Uterus (tissue), 4 donors: ENCODE measurements around the gene PSMC3. TPM values are rescaled to one million over a fixed set of nuclear protein-coding genes. Genes with fewer than 3 reads are reported as not detected.

Experiments used
- DNase-seq, 2 donors: peaks; one replicate each; pipeline ENCODE4 v3.0.0-alpha.2; 2019 to 2020
- H3K27ac ChIP-seq, 2 donors: fragments of 200-600 bp; sonication (generic); 1 replicate in 1 of 2; 2 replicates in 1 of 2; pipeline ENCODE4 v1.5.1; 2016 to 2018
- H3K27me3 ChIP-seq, 2 donors: fragments of 200-600 bp; sonication (generic); one replicate each; pipeline ENCODE4 v1.5.1; 2018 to 2019; ENCODE audit warnings: control low read depth in 1 of 2
- H3K36me3 ChIP-seq, 2 donors: fragments of 200-600 bp; sonication (generic); one replicate each; pipeline ENCODE4 v1.5.1; 2019; ENCODE audit warnings: control low read depth in 1 of 2
- H3K4me1 ChIP-seq, 2 donors: fragments of 200-600 bp; sonication (generic); one replicate each; pipeline ENCODE4 v1.5.1; 2018 to 2019; ENCODE audit warnings: control low read depth in 1 of 2
- H3K4me3 ChIP-seq, 2 donors: fragments of 200-600 bp; sonication (generic); 1 replicate in 1 of 2; 2 replicates in 1 of 2; pipeline ENCODE4 v1.5.1; 2018 to 2019; ENCODE audit warnings: mild to moderate bottlenecking in 1 of 2
- H3K9me3 ChIP-seq, 2 donors: fragments of 200-600 bp; sonication (generic); one replicate each; pipeline ENCODE4 v1.5.1; 2019; ENCODE audit warnings: control low read depth in 1 of 2
- POLR2A ChIP-seq, 2 donors: fragments of 450-650 bp; IDR thresholded peaks; one replicate each; pipeline ENCODE4 v1.6.1; 2016; ENCODE audit warnings: antibody characterized with exemption in 2 of 2, mild to moderate bottlenecking in 1 of 2, moderate library complexity in 1 of 2
- intact Hi-C: fragments of 100-400 bp; cut with DNase I; formaldehyde crosslinking; loops from one replicate; pipeline ENCODE4 v1.15.1; 2023; ENCODE audit warnings: low total_unique reads
- total RNA-seq, 4 donors: library from RNA; depleted of rRNA in 3 of 4; stranded (reverse); fragments of >200 nt in 3 of 4; gene quantifications; one replicate each; pipeline versions ENCODE4 v1.1.0 to v1.2.4, GENCODE V29; 2014 to 2023
- TF ChIP-seq, protein P1 (sequence below), 4 experiments: fragments of 200-600 bp in 2 of 4; fragments of 450-650 bp in 2 of 4; sonication (generic) in 2 of 4; IDR thresholded peaks; one replicate each; pipeline ENCODE4 v1.5.1; 2016 to 2019; ENCODE audit warnings: antibody characterized with exemption in 4 of 4, mild to moderate bottlenecking in 2 of 4, moderate library complexity in 1 of 4
- donor health status: DM: yes; HTN: yes; CAD: no.

Gene PSMC3
- total RNA-seq, 4 donors from 2014 or later, result 43.8 to 161 (median 96.2) TPM

DNA sequence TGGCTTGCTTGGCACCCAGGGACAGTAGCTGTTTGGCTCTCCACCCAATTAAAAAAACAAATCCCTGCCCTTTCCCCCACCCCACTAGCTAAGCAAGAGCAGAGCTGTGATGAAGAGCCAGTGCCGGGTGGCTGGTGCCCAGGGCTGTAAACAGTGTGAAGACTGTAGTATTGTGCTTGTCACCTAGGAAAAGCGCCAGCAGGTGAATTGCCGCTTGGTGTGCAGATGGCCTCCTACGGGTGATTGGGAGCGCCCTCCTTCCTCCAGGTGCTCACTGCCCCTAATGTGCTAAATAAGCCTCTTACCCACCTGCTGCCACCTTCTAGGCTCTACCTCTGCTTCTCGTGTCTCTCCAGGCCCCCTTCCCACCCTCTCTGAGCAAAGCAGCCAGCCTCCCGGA is 41.1 kb upstream of the PSMC3 start:
- H3K9me3 ChIP-seq, result no peaks in the 10 kb centered on the region
- H3K4me3 ChIP-seq, result no peak overlapping the region
- no peak for DNase-seq
- H3K27ac ChIP-seq, result peak overlapping the region; percentile 63 to 67
- H3K36me3 ChIP-seq, result no peaks in the 10 kb centered on the region
- peaks cover 0 to 8% of the 10 kb centered on the region in 2 donors for H3K4me1 ChIP-seq
- TF ChIP-seq, protein P1, sequence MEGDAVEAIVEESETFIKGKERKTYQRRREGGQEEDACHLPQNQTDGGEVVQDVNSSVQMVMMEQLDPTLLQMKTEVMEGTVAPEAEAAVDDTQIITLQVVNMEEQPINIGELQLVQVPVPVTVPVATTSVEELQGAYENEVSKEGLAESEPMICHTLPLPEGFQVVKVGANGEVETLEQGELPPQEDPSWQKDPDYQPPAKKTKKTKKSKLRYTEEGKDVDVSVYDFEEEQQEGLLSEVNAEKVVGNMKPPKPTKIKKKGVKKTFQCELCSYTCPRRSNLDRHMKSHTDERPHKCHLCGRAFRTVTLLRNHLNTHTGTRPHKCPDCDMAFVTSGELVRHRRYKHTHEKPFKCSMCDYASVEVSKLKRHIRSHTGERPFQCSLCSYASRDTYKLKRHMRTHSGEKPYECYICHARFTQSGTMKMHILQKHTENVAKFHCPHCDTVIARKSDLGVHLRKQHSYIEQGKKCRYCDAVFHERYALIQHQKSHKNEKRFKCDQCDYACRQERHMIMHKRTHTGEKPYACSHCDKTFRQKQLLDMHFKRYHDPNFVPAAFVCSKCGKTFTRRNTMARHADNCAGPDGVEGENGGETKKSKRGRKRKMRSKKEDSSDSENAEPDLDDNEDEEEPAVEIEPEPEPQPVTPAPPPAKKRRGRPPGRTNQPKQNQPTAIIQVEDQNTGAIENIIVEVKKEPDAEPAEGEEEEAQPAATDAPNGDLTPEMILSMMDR (IDR thresholded peaks at IDR 0.05), result no peak
- no peak for TF ChIP-seq POLR2A (IDR thresholded peaks at IDR 0.05)
- no peaks in the 10 kb centered on the region for H3K27me3 ChIP-seq
- intact Hi-C loops, result no loop called here

- H3K27ac ChIP-seq, result peak overlapping the region; percentile 63 to 67
- H3K4me1 ChIP-seq, result peaks cover 0 to 8% of the 10 kb centered on the region in 2 donors
- H3K4me3 ChIP-seq, result no peak overlapping the region
- intact Hi-C loops, result no loop called here
- H3K27me3 ChIP-seq, result no peaks in the 10 kb centered on the region
- H3K9me3 ChIP-seq, result no peaks in the 10 kb centered on the region
- no peaks in the 10 kb centered on the region for H3K36me3 ChIP-seq
- TF ChIP-seq, protein P1 (IDR thresholded peaks at IDR 0.05), result no peak
- TF ChIP-seq POLR2A (IDR thresholded peaks at IDR 0.05), result no peak
- DNase-seq, result peak in 1 of 2 donors; percentile 36
Observed at GRCh38 chr11:47466701-47467250, 40.5 kb upstream of the PSMC3 start.

DNA sequence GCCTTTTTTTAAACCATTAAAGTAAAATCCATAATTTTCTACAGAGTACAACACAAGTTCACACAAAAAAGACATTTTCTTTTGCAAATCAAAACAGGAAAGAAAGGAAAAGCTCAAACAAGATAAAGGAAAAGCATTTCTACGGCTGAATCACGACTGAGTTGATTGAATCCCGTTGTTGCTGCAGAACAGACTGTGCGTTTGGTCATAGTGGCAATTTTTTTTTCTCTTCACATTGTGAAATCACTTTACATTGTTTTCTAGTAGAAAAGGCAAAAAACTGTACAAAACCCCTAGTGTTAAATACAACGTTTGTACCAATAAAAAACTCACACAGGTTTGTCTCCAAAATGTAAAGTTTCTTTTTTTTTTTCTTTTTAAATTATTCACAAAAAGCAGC is 40.0 kb upstream of the PSMC3 start:
- Histone ChIP-seq H3K4me1 (peaks cover 0 to 8% of the 10 kb centered on the region in 2 donors), H3K4me3 (no peak overlapping the region), H3K27ac (peak overlapping the region; percentile 63 to 67), H3K27me3 (no peaks in the 10 kb centered on the region), H3K36me3 (no peaks in the 10 kb centered on the region), H3K9me3 (no peaks in the 10 kb centered on the region)
- TF ChIP-seq POLR2A (IDR thresholded peaks at IDR 0.05), result no peak
- TF ChIP-seq, protein P1 (IDR thresholded peaks at IDR 0.05), result no peak
- no peak for DNase-seq
- intact Hi-C loops, result no loop called here

DNA sequence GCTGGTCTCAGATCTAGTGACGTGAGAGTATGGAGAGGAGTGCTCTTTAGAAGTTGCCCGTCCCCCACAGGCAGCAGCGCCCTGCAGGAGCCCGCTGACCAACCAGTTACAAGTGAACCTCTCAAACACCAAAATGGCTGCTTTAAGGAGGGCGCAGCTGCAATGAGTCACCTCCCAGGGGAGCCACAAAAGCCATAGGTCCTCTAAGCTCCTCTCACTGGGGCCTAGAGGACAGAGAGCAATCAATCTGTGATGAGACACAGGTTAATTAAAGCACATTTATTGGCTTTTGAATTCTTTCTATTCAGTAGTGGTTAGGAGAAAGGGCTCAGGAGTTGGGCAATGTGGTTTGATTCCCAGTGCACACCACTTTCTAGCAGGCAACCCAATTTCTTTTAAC is 38.2 kb upstream of the PSMC3 start:
- Histone ChIP-seq H3K4me3 (no peak overlapping the region), H3K27me3 (no peaks in the 10 kb centered on the region), H3K27ac (no peak overlapping the region), H3K4me1 (peaks cover 0 to 8% of the 10 kb centered on the region in 2 donors), H3K36me3 (no peaks in the 10 kb centered on the region), H3K9me3 (no peaks in the 10 kb centered on the region)
- no peak for DNase-seq
- TF ChIP-seq, protein P1 (IDR thresholded peaks at IDR 0.05), result no peak
- TF ChIP-seq POLR2A (IDR thresholded peaks at IDR 0.05), result no peak
- intact Hi-C loops, result no loop called here

- TF ChIP-seq, protein P1 (IDR thresholded peaks at IDR 0.05), result no peak
- TF ChIP-seq POLR2A (IDR thresholded peaks at IDR 0.05), result no peak
- intact Hi-C loops, result no loop called here
- no peaks in the 10 kb centered on the region for H3K36me3 ChIP-seq
- no peak for DNase-seq
- no peaks in the 10 kb centered on the region for H3K27me3 ChIP-seq
- no peak overlapping the region for H3K27ac ChIP-seq
- no peak overlapping the region for H3K4me3 ChIP-seq
- H3K4me1 ChIP-seq, result peaks cover 0 to 5% of the 10 kb centered on the region in 2 donors
- H3K9me3 ChIP-seq, result no peaks in the 10 kb centered on the region
Observed at GRCh38 chr11:47461876-47462275, 35.6 kb upstream of the PSMC3 start.
